BE2C (cell line): ENCODE data around the gene TSPAN9.

Experiments
- DNase-seq: peaks from one replicate; pipeline ENCODE4 v3.0.0-alpha.2; 2020
- H3K27me3 ChIP-seq: fragments of 250-450 bp; sonication (Bioruptor Pico); 2 replicates; pipeline ENCODE4 v1.5.1; 2020; ENCODE audit warnings: mild to moderate bottlenecking
- H3K36me3 ChIP-seq: fragments of 250-450 bp; sonication (Bioruptor Pico); 2 replicates; pipeline ENCODE4 v1.5.1; 2020; ENCODE audit warnings: mild to moderate bottlenecking
- H3K4me1 ChIP-seq: fragments of 250-450 bp; sonication (Bioruptor Pico); 2 replicates; pipeline ENCODE4 v1.5.1; 2020
- H3K4me3 ChIP-seq: 2 replicates; pipeline ENCODE4 v1.5.1; 2011; ENCODE audit warnings: low read depth, low read length
- H3K9me3 ChIP-seq: fragments of 250-450 bp; sonication (Bioruptor Pico); 2 replicates; pipeline ENCODE4 v1.5.1; 2020
- TF ChIP-seq, protein P1 (sequence below): IDR thresholded peaks from 2 replicates; pipeline ENCODE4 v1.5.1; 2012; ENCODE audit warnings: mild to moderate bottlenecking, low read depth, low read length

Gene TSPAN9

GRCh38 chr12:3145033-3145432, 67.9 kb downstream of the TSPAN9 start:
- no peak for DNase-seq
- Histone ChIP-seq H3K4me3 (no peak overlapping the region), H3K36me3 (no peaks in the 10 kb centered on the region), H3K27me3 (no peaks in the 10 kb centered on the region), H3K9me3 (no peaks in the 10 kb centered on the region), H3K4me1 (peaks cover 10% of the 10 kb centered on the region)
- TF ChIP-seq, protein P1, sequence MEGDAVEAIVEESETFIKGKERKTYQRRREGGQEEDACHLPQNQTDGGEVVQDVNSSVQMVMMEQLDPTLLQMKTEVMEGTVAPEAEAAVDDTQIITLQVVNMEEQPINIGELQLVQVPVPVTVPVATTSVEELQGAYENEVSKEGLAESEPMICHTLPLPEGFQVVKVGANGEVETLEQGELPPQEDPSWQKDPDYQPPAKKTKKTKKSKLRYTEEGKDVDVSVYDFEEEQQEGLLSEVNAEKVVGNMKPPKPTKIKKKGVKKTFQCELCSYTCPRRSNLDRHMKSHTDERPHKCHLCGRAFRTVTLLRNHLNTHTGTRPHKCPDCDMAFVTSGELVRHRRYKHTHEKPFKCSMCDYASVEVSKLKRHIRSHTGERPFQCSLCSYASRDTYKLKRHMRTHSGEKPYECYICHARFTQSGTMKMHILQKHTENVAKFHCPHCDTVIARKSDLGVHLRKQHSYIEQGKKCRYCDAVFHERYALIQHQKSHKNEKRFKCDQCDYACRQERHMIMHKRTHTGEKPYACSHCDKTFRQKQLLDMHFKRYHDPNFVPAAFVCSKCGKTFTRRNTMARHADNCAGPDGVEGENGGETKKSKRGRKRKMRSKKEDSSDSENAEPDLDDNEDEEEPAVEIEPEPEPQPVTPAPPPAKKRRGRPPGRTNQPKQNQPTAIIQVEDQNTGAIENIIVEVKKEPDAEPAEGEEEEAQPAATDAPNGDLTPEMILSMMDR, result no peak

- DNase-seq, result no peak
- TF ChIP-seq, protein P1, result no peak
- no peaks in the 10 kb centered on the region for H3K36me3 ChIP-seq
- H3K9me3 ChIP-seq, result no peaks in the 10 kb centered on the region
- no peaks in the 10 kb centered on the region for H3K27me3 ChIP-seq
- H3K4me1 ChIP-seq, result peaks cover 14% of the 10 kb centered on the region
- no peak overlapping the region for H3K4me3 ChIP-seq
Measured at GRCh38 chr12:3145546-3146310, 68.5 kb downstream of the TSPAN9 start.

- Histone ChIP-seq H3K4me3 (no peak overlapping the region), H3K27me3 (no peaks in the 10 kb centered on the region), H3K4me1 (peaks cover 23% of the 10 kb centered on the region), H3K36me3 (no peaks in the 10 kb centered on the region), H3K9me3 (no peaks in the 10 kb centered on the region)
- TF ChIP-seq, protein P1, result no peak
- DNase-seq, result no peak
Measured at GRCh38 chr12:3147260-3147659, 70.1 kb downstream of the TSPAN9 start.

GRCh38 chr12:3148366-3149000, 71.3 kb downstream of the TSPAN9 start:
- TF ChIP-seq, protein P1, result no peak
- no peak for DNase-seq
- Histone ChIP-seq H3K27me3 (no peaks in the 10 kb centered on the region), H3K4me3 (no peak overlapping the region), H3K9me3 (no peaks in the 10 kb centered on the region), H3K4me1 (peaks cover 25% of the 10 kb centered on the region), H3K36me3 (no peaks in the 10 kb centered on the region)

DNA sequence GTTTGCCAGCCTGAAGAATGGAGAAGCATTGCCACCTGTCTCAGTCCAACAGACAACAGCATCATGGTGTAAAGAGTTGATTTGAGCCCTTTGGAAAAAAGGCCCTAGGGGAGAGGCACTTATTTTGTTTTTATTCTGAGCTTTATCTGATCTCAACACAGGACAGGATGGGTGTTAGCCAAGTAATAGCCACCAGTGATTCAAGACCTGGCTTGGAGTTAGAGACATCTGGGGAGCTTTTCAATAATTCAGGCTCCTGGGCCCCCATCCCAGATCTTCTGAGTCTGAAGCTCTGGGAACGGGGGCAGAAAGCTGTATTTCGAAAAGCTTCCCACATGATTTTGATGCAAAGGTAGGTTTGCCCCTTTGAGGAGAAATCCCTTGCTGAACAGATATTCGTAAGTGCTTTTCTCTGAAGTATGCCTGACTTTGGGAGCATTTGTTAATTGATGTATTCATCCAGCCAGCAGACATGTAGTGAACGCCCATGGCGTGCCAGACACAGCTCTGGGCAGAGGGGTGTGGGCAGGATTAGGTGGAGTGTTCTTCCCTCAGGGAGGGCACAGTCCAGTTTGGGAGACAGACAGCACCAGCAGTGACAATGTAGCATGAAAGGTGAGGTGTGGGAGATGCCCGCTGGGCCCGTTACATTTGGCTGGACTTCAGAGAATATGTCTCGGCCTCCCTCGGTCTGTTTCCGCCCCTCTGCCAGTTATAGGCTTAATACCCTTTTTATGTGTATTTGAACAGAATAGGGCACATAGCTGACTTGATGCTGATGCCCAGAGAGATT, 72.5 kb downstream of the TSPAN9 start:
- Histone ChIP-seq H3K4me1 (peaks cover 25% of the 10 kb centered on the region), H3K36me3 (no peaks in the 10 kb centered on the region), H3K27me3 (no peaks in the 10 kb centered on the region), H3K9me3 (no peaks in the 10 kb centered on the region), H3K4me3 (no peak overlapping the region)
- TF ChIP-seq, protein P1, result no peak
- DNase-seq, result no peak

- H3K36me3 ChIP-seq, result no peaks in the 10 kb centered on the region
- DNase-seq, result no peak
- H3K9me3 ChIP-seq, result no peaks in the 10 kb centered on the region
- no peaks in the 10 kb centered on the region for H3K27me3 ChIP-seq
- TF ChIP-seq, protein P1, result no peak
- H3K4me1 ChIP-seq, result peaks cover 25% of the 10 kb centered on the region
- no peak overlapping the region for H3K4me3 ChIP-seq
Measured at GRCh38 chr12:3150308-3150670, 73.1 kb downstream of the TSPAN9 start.
